ENCODE results near the gene IFITM10.
A peak's percentile ranks its signal among the peaks of the same experiment; 100 is the strongest.

Gene IFITM10

GRCh38 chr11:1742371-1742770 is 8.0 kb downstream of the IFITM10 start:
- no peak for DNase-seq

DNA sequence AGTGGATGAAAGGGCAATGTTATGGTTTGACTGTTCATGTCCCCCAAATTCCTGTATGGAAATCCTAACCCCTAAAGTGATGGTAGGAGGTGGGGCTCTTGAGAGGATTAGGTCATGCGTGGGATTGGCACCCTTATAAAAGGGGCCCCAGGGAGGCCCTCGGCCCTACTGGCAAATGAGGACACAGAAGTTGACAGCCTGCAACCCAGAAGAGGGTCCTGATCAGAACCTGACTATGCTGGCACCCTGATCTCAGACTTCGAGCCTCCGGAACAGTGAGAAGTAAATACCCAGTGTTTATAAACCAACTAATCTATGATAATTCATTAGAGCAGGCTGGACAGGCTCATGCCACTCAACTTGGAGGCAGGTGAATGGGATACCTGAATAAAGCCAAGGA is 8.7 kb downstream of the IFITM10 start:
- DNase-seq: no peak

DNA sequence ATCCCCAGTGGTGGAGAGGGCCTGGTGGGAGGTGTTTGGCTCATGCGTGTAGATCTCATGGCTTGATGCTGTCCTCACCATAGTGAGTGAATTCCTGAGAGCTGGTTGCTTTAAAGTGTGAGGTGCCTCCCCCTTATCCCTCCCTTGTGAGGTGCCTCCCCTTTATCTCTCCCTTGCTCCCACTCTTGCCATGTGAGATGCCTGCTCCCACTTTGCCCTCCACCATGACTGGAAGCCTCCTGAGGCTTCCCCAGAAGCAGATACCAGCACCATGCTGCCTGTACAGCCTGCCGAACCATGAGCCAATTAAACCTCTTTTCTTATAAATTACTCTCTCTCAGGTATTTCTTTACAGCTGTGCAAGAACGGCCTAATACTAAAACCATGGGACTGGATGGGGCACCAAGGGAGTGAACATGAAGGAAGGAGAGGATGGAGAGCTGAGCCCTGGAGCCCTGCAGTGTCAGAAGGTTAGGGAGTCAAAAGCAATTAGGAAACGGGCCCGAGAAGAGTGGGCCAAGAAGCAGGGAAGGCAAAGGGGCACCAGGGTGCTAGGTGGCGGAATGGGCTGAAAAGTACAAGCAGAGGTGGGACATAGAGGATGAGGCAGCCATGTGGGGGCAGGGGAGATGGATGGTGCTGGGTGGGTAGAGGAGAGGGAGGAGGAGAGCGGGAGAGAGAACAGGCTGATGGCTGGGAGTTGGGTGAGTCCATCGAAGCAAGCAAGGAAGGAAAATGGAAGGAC is 9.4 kb downstream of the IFITM10 start:
- no peak for DNase-seq

GRCh38 chr11:1739576-1739975 is 10.8 kb downstream of the IFITM10 start:
- peak in 1 of 51 donors; percentile 34 for DNase-seq

GRCh38 chr11:1738380-1738779 is 12.0 kb downstream of the IFITM10 start:
- no peak for DNase-seq

DNA sequence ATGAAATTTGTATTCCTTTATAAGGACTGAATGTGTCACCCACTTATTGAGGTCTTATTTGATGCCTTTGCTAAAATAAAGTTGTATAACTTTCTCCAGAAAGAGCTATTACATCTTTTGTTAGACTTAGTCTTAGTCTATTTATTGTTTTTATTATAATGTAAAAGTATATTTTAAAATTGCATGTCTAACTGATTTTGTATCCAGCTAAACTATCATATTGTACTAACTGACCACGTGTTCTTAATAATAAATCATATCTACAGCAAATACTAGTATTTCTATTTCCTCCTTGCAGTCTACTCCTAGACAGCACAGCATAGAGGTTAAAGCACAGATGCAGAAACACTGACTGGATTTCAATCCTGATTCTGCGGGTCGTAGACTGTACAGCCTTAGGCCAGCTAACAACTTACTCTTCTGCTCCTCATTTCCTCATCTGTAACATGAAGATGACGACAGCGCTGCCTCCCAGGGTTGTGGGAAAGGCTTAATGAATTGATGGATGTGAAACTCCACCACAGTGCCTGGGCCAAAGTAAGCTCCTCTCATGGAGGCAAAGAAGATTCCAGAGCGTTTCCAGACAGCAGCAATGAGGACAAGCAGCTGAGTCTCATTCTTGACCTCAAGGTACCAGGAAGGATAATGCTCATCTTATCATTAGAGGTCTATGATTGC is 13.2 kb downstream of the IFITM10 start:
- no peak for DNase-seq

GRCh38 chr11:1736447-1736992 is 13.9 kb downstream of the IFITM10 start:
- no peak for DNase-seq

DNA sequence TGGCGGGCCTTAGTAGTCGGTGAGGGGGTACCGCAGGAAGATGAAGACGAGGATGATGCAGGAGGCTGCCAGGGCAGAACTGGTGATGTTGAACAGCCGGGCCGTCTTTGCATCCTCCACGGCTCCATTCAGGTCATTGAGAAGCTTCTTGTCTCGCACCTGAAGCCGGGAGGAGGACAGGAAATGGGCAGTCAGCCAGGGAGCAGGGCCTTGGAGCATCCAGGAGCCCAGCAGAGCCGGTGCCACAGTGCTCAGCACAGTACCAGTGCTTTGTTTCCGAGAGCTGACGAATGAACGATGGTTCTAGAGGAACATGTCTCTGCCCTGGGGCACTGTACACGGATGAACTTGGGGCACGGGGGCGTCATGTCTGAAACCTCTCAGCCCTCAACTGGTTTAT is 15.1 kb downstream of the IFITM10 start:
- DNase-seq: no peak

GRCh38 chr11:1734641-1735081 is 15.7 kb downstream of the IFITM10 start:
- no peak for DNase-seq

- no peak for DNase-seq
Measured at GRCh38 chr11:1733716-1734640, 16.4 kb downstream of the IFITM10 start.

DNA sequence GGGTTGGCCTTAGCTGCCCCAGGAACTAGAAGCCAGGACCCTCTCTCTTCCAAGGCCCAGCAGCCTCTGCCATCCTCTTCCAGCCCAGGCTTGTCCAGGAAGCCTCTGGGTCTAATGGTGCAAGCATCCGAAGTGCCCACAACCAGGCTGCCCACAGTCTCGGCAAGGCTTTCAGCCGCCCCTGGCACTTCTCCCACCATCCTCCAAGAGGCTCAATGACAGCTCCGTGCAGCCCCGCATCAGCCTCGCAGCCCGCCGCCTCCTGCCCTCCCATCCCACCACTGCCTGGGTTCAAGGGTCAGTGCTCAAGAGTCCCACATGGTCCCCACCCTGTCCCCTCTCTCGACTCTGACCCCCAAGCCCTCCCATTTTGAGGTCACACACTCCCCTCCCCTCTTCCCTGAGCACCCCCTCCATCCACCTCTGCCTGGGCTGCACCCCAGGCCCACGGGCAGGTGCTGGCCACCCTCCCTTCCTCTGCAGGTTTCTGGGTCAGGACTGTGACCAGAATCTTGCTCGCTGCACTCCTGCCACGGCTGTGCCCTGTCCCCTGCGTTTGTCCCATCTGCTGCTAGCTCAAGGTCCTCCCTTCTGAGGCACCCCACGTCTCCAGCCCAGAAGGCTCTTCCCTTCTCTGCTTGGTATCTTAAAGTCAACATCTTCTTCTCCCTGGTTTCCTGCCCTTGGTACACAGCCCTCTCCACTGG is 17.2 kb downstream of the IFITM10 start:
- DNase-seq: no peak

GRCh38 chr11:1732418-1733008 is 17.9 kb downstream of the IFITM10 start:
- DNase-seq: no peak

- DNase-seq: no peak
Measured at GRCh38 chr11:1731451-1732059, 18.8 kb downstream of the IFITM10 start.

DNA sequence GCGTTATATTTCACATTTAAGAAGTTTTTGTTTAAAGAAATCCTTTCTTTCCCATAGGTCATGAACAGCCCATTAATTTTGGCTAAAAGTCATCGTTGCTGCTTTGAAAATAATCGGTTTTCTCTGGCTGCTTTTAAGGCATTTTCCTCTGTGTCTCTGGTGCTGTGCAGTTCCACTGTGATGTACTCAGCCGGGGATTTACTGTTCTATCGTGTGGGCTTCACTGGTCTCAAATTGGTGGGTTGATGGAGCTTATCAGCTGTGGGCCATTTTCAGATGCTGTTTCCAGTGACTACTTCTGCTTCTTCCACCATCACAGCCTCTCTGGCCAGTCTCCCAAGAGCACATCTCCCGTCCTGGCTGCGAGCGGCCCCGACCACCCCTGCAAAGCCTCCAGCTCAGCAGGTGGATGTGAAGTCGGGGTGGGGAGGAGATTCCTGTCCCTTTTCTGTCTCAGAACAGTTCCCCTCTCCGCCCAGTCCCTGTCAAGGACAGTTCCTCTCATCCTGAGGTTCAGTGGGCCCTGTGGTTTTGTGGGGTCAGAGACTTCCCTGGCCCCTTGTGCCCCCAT is 20.3 kb downstream of the IFITM10 start:
- DNase-seq: no peak

DNA sequence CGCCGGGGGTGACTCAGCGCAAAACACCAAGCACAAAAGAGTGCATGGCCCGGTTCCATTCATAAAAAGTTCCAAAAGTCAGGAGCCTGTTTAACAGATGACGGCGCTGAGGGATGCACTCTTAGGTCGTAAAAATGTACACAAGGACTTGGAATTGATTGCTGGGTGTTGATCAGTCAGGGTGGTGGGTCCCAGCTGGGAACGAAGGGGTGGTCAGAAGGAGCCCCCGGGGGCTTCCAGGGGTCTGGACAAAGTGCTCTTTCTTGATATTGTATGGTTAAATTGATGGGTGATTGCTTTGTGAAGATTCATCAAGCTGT is 20.7 kb downstream of the IFITM10 start:
- no peak for DNase-seq

- no peak for DNase-seq
Measured at GRCh38 chr11:1728931-1729691, 21.3 kb downstream of the IFITM10 start.

GRCh38 chr11:1728301-1728700 is 22.1 kb downstream of the IFITM10 start:
- DNase-seq: no peak

DNA sequence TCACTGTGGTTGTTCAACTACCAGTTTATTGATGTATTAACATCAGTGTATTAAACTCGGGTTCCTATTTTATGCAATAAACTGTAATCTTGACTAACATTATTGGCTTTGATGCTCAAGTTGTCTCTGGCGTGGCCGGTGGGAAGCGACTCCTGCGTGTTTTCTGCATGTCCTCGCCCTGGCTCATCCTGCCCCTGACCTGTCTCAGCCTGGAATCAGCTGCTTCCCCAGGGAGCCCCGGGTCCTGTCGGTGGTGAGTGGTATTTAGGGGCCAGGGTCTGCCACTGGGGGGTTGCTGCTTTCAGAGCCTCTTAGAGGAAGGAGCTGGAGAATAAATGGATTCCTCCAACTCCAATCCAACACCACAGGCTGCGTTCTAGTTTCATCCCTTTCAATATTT is 22.5 kb downstream of the IFITM10 start:
- no peak for DNase-seq

- DNase-seq: no peak
Measured at GRCh38 chr11:1727096-1727690, 23.2 kb downstream of the IFITM10 start.
